GM20431 (cell line): ENCODE results near the gene OTOG.

Source experiments
- in situ Hi-C: fragments of 300-500 bp; cut with MseI, MboI; formaldehyde crosslinking; loops from one replicate; pipeline ENCODE4 v1.15.0; 2020; ENCODE audit warnings: low sequenced_read_pairs; ENCODE audit not compliant: unreplicated experiment

The OTOG gene

DNA sequence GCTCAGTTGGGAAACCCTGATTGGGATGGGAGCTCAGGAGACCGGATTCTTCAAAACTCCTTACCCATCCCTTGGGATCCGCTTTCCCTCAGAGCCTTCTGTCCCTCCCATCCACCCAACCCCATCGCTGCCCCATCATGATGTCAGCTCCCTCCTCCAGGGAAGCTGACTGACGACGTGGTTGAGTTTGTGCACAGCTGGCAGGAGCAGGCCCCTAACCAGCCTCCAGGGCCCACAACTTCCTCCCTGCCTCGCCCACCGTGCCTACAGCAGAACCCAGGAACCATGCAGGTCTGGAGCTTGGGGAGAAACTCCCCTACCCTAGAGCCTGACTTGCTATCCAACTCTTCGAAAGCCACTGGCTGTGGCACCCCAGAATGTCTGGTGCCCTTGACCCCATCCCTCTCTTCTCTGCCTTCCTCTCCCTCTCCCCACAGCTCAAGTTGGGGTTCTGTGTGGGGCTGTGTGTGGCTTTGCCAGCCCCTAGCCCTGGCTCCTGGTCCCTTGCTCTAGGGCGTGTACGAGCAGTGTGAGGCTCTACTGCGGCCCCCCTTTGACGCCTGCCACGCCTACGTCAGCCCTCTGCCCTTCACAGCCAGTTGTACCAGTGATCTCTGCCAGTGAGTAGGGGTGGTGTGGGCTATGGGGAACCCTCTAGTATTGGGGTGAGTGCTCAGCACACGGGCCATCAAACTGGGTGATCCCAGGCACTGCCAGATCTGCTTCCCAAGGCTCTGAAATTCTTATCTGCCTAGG lies 11.1 kb downstream of the OTOG start:
- in situ Hi-C loops: no loop called here

DNA sequence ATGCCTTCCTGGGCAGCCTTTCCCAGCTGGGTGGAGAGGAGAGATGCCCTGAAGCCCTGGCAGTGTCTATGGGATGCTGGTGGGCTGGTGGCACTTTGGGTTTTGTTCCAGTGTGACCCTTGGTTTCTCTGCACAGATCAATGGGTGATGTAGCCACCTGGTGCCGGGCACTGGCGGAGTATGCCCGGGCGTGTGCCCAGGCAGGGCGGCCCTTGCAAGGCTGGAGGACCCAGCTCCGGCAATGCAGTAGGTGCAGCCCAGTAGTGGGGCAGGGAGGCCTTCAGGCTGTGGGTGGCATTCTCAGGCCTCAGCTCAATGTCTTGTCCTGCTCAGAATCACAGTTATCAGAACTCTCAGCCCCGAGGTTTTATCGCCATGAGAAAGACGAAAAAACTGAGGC lies 11.9 kb downstream of the OTOG start:
- in situ Hi-C loops: no loop called here

DNA sequence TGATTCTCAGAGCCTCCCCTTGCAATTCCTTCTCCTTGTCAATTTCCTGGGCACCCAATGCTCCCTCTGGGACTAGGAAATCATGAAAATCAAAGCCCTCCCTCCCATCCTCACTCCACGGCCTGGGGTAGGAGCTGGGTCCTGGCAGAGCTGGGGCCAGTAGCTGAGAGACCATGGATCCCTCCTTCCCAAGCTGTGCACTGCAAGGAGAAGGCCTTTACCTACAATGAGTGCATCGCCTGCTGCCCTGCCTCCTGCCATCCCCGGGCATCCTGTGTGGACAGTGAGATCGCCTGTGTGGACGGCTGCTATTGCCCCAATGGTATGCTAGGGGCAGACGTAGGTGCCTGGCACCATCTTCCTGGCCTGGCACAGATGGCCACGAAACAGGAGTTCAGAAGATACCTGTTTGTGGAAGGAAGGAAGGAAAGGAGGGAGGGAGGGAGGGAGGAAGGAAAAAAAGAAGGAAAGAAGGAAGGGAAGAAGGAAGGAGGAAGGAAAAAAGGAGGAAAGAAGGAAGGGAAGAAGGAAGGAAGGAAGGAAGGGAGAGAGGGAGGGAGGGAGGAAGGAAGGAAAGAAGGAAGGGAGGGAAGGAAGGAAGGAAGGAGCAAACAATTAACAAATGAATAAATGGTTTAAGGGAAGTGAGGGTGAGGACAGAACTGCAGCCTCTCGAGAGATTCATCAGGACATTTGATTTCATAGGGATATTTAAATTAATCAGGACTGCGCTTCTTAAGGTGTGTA lies 12.5 kb downstream of the OTOG start:
- in situ Hi-C loops: no loop called here

- in situ Hi-C loops: no loop called here
Measured at GRCh38 chr11:17560281-17561110, 13.4 kb downstream of the OTOG start.

GRCh38 chr11:17561111-17561415 lies 14.0 kb downstream of the OTOG start:
- in situ Hi-C loops: no loop called here

DNA sequence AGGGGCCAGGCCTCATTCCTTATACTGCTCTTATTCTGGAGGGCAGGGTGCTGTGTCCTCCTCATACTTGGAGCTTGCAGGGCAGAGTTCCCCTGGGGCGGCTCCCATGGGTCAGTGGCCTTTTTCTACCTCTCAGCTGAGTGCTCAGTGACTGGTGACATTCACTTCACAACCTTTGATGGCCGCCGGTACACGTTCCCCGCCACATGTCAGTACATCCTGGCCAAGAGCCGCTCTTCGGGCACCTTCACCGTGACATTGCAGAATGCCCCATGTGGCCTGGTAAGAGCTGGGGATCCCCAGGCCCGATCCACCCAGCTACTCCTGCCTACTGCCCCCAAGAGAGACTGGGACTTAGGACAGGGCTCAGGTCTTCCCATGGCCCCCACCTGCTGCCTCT lies 14.5 kb downstream of the OTOG start:
- in situ Hi-C loops: no loop called here

GRCh38 chr11:17563231-17563646 lies 16.2 kb downstream of the OTOG start:
- in situ Hi-C loops: no loop called here

DNA sequence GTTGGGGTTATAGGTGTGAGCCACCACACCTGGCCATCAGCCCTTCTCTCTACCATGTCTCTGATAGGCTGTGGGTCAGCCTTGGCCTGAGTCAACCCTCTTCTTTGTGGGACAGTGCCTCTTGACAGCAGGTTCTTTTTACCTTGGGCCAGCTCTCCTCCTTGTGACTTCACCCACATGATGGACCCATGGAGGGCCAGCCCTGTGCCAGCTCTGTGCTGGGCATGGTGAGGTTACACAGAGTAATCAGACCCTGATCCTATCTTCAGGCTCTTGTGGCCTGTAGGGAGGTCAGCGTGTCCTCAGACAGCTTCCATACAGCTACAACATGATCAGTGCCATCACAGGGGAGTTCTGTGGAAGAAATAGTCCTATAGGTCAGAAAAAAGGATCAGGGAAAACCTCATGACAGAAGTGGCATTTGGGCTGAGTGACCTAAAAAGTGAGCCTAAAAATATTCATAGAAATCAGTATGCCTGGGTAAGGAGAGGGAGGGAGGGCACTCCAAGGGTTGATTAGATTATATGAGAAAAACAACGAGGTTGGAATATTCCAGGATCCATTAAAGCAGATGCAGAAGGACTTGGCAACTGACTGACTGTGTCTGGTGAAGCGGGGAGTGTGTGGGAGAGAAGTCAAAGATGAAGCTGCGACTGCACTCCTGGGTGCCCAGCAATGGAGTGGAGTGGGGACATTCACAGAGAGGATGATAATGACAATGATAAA lies 17.1 kb downstream of the OTOG start:
- in situ Hi-C loops: no loop called here

DNA sequence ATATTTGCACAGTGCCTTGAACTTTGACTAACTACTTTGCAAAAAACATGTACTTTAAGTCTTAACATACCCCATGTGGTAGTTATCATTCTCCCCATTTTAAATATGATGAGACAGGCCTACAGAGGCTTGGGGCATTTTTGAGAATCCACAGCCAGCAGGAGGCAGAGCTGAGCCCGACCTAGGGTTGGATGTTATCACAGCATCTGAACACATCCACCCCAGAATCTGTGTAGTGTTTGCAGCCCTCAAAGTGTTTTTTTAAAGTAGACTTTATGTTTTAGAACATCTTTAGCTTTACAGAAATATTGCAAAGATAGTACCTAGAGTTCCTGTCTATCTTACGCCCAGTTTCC lies 17.6 kb downstream of the OTOG start:
- in situ Hi-C loops: no loop called here

DNA sequence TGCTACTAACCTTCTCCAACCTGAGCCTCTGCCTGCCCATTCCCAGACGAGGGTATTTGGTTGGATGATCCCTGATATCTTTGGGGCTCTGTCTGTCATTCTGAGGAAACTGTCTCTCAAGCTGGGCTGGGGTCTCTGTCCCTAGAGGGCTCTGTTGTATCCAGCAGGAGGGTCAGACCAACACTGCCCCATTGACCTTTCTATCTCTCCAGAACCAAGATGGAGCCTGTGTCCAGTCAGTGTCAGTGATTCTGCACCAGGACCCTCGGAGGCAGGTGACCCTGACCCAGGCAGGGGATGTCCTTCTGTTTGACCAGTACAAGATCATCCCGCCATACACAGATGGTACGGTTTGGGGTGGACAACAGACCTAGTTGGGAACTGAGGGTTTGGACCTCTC lies 21.9 kb downstream of the OTOG start:
- in situ Hi-C loops: no loop called here

- in situ Hi-C loops: no loop called here
Measured at GRCh38 chr11:17570034-17570433, 23.0 kb downstream of the OTOG start.

- in situ Hi-C loops: no loop called here
Measured at GRCh38 chr11:17571431-17572358, 24.6 kb downstream of the OTOG start.

- in situ Hi-C loops: no loop called here
Measured at GRCh38 chr11:17572359-17572690, 25.3 kb downstream of the OTOG start.

- in situ Hi-C loops: no loop called here
Measured at GRCh38 chr11:17572791-17573460, 25.9 kb downstream of the OTOG start.

DNA sequence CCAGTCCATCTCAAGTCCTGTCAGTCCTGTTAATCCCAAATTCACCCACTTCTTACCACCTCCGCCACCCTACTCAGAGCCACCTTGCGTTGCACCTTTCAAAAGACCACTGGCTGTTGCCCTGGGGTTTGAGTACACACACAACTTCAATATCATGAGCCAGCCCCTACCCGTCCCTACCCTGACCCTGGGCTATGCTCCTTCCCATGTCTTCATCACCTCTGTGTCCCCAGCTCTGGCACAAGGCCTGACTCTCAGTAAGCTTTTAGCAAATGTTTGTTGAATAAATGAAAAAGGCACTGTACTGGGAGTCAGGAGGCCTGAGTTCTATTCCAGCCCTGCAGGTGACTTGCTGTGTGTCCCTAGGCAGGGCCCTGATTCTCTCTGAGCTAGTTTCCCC lies 26.5 kb downstream of the OTOG start:
- in situ Hi-C loops: no loop called here

GRCh38 chr11:17574141-17575091 lies 27.4 kb downstream of the OTOG start:
- in situ Hi-C loops: no loop called here

DNA sequence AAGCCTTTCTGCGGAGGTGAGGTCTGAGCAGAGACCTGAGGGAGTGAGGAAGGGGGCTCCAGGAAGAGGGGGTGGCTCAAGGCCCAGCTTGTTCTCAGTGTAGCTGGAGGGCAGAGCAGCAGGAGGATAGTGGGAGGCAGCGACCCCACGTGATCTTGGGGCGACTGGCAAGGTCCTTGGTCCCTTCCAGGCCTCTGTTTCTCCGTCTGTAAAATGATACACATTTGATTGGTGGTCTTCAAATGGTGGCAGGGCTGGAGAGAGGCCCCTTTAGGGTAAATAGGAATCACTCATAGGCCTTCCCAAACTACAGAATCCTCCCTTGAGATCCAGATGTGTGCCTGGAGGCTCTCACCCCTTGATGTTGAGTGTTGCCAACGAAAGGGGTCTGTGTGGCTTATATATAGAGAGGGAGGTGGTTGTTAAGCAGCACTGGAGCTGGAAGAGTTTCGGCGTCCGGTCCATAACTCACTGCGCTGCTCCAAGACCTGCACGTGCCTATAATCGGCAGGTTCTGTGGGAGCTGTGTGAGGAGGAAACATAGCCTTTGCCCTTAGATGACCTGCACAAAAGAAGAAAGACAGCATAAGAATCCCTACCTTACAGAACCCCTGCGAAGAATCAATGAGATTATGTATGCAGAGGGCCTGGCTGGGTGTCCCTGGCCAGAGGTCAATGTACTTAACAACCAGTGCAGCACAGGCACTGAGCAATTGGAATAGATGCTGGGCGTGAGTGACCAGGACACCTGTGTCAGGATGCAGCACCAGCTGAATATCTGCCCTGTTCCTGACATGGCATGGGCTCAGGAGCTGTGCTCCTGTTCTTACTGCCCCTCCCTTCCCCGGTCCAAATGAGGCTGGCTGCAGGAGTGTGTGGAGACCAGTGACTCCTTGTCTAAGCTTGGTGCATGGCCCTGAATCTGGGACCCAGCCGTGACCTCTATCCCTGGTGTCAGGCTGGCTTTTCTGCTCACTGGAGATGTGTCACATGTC lies 28.7 kb downstream of the OTOG start:
- in situ Hi-C loops: no loop called here
